PC-3 (cell line): ENCODE results near the gene MOB1B. TPM values are rescaled to one million over a fixed set of nuclear protein-coding genes. Genes with fewer than 3 reads are reported as not detected.
"Not testable (repeated sequence)": the region's sequence is repeated elsewhere in the genome, so short reads cannot be mapped to it uniquely, and the experiment has no call there.

ENCODE experiments used
- ATAC-seq: fragments of 200-7000 bp; cut with Tn5 transposase; 2 replicates; pipeline ENCODE4 v1.9.1; 2020; ENCODE audit warnings: mild to moderate bottlenecking, moderate library complexity
- BruUV-seq: library from RNA; stranded (reverse); fragments of 400-500 nt; replicated peaks from 2 replicates; lab custom pipeline; 2021; lab: Mats Ljungman, UMichigan
- CTCF ChIA-PET: fragments of 300-600 bp; sonication (Branson Sonifier 250); formaldehyde crosslinking; loops from one replicate; lab custom pipeline; 2022; ENCODE audit warnings: antibody characterized with exemption; lab: Charles Lee
- POLR2A ChIA-PET: fragments of 300-600 bp; sonication (Branson Sonifier 250); formaldehyde crosslinking; loops from one replicate; lab custom pipeline; 2022; ENCODE audit warnings: antibody characterized with exemption; ENCODE audit not compliant: unreplicated experiment; lab: Charles Lee
- DNase-seq: peaks from one replicate; pipeline ENCODE4 v3.0.0-alpha.2; 2015
- H2AFZ ChIP-seq: fragments of 300-600 bp; sonication (generic); 2 replicates; pipeline ENCODE4 v1.6.0; 2016; ENCODE audit warnings: antibody characterized with exemption, low read length
- H3F3A ChIP-seq: fragments of 300-600 bp; sonication (generic); one replicate; pipeline ENCODE4 v1.6.0; 2017; ENCODE audit warnings: antibody characterized with exemption, low read length, control low read depth, mild to moderate bottlenecking; ENCODE audit not compliant: unreplicated experiment
- H3K27ac ChIP-seq: fragments of 300-600 bp; sonication (generic); 2 replicates; pipeline ENCODE4 v1.5.1; 2016; ENCODE audit warnings: mild to moderate bottlenecking, low read length
- H3K27me3 ChIP-seq: fragments of 300-600 bp; sonication (generic); 2 replicates; pipeline ENCODE4 v1.6.1; 2016; ENCODE audit warnings: low read length, mixed read lengths
- H3K36me3 ChIP-seq: fragments of 300-600 bp; sonication (generic); 2 replicates; pipeline ENCODE4 v1.6.1; 2016; ENCODE audit warnings: low read depth, mixed run types, low read length, mixed read lengths
- H3K4me1 ChIP-seq: fragments of 300-600 bp; sonication (generic); 2 replicates; pipeline ENCODE4 v1.5.1; 2016; ENCODE audit warnings: low read length; ENCODE audit not compliant: insufficient read depth
- H3K4me2 ChIP-seq: fragments of 300-600 bp; sonication (generic); 2 replicates; pipeline ENCODE4 v1.6.0; 2016; ENCODE audit warnings: low read length
- H3K4me3 ChIP-seq: fragments of 300-600 bp; sonication (generic); 2 replicates; pipeline ENCODE4 v1.5.1; 2016; ENCODE audit warnings: mild to moderate bottlenecking, low read length, mixed read lengths
- H3K79me2 ChIP-seq: fragments of 300-600 bp; sonication (generic); 2 replicates; pipeline ENCODE4 v1.6.1; 2017; ENCODE audit warnings: low read length, mixed read lengths
- H3K9ac ChIP-seq: fragments of 300-600 bp; sonication (generic); 2 replicates; pipeline ENCODE4 v1.6.0; 2016; ENCODE audit warnings: mild to moderate bottlenecking, low read length
- H3K9me2 ChIP-seq: fragments of 300-600 bp; sonication (generic); replicated peaks from 2 replicates; pipeline ENCODE4 v1.6.1; 2016; ENCODE audit warnings: mixed run types, low read length, mixed read lengths
- H3K9me3 ChIP-seq: fragments of 300-600 bp; sonication (generic); 2 replicates; pipeline ENCODE4 v1.6.1; 2016; ENCODE audit warnings: low read length, mixed read lengths
- H4K20me1 ChIP-seq: fragments of 300-600 bp; sonication (generic); 2 replicates; pipeline ENCODE4 v1.6.1; 2016; ENCODE audit warnings: low read length, mixed read lengths
- CTCF ChIP-seq: fragments of 300-600 bp; sonication (generic); conservative IDR thresholded peaks from 2 replicates; pipeline ENCODE4 v1.5.1; 2017; ENCODE audit warnings: antibody characterized with exemption, low read depth, mild to moderate bottlenecking, low read length
- EZH2 ChIP-seq: fragments of 300-600 bp; sonication (generic); IDR thresholded peaks from one replicate; pipeline ENCODE4 v1.6.1; 2017; ENCODE audit warnings: antibody characterized with exemption, mild to moderate bottlenecking, low read length; ENCODE audit not compliant: unreplicated experiment
- EZH2phosphoT487 ChIP-seq: fragments of 300-600 bp; sonication (generic); IDR thresholded peaks from 2 replicates; pipeline ENCODE4 v1.6.1; 2018; ENCODE audit warnings: mild to moderate bottlenecking, antibody characterized with exemption, low read length, borderline replicate concordance
- intact Hi-C: fragments of 100-400 bp; cut with micrococcal nuclease; formaldehyde crosslinking; loops from 2 replicates; pipeline ENCODE4 v1.9.0; 2023
- total RNA-seq: library from RNA; depleted of rRNA; stranded (reverse); fragments of >200 nt; gene quantifications from 2 replicates; pipeline ENCODE4 v1.2.3, GENCODE V29; 2014

Gene MOB1B
- total RNA-seq, 1 experiment from 2014 or later, result 11.4 TPM

DNA sequence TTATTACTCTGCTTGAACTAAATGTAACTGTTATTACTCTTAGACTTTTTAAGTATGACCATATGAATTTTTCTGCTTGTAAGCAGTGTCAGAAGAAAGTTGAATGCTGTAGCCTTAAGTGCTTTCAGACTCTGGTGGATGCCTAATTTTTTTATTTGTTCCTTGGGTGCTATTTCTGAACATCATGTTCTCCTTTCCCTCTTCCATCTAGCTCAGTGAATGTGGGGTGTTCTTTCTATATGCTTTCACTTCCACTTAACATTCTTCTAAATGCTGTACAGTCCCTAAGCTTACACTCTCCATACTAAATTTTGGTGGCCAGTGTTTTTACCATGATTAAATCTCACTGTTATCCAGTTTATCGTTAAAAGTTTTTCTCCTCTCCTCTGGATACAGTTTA, 94.9 kb downstream of the MOB1B start:
- Histone ChIP-seq H3K9ac (no peak overlapping the region), H3K9me3 (no peaks in the 10 kb centered on the region), H3K9me2 (no peaks in the 10 kb centered on the region), H3K79me2 (peaks cover 66% of the 10 kb centered on the region), H3K4me1 (peaks cover 31% of the 10 kb centered on the region), H3F3A (no peaks in the 10 kb centered on the region), H3K4me3 (no peak overlapping the region), H3K4me2 (peak overlapping the region; percentile 89), H3K36me3 (peaks cover 10% of the 10 kb centered on the region), H3K27me3 (no peaks in the 10 kb centered on the region), H4K20me1 (no peaks in the 10 kb centered on the region), H3K27ac (no peak overlapping the region), H2AFZ (no peak overlapping the region)
- BruUV-seq, result no TSS peak
- ChIA-PET POLR2A (interaction anchor here (0.8 kb wide), 1 partner anchor 1154 kb away, joined by 3 read pairs; no protein-coding TSS in a partner anchor), CTCF (interaction anchor here (0.5 kb wide), 1 partner anchor 95 kb away, joined by 5 read pairs; no protein-coding TSS in a partner anchor)
- ATAC-seq (no peak), DNase-seq (no peak)
- intact Hi-C loops, result no loop called here
- no peak for TF ChIP-seq EZH2phosphoT487
- TF ChIP-seq CTCF, result no peak
- TF ChIP-seq EZH2, result no peak

DNA sequence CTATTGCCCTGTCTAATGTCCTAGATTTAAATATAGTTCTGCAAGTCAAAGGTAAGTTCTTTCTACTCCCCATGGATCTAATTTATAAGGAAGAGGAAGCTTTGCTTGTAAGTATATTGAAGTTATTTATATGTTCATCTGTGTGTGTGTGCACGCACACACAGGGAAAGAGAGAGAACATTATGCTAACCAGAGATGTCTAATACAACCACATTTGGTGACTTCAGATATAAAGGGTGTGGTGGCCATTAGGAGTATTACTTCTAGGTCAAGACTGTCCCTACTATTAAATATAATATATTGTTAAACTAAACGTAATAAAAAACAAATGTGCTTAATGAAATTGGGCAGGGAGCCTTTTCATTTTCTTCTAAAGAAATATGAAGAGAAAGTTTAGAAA, 95.4 kb downstream of the MOB1B start:
- H2AFZ ChIP-seq, result no peak overlapping the region
- H3K9me2 ChIP-seq, result no peaks in the 10 kb centered on the region
- no peaks in the 10 kb centered on the region for H4K20me1 ChIP-seq
- ATAC-seq, result no peak
- no peak overlapping the region for H3K27ac ChIP-seq
- H3K27me3 ChIP-seq, result no peaks in the 10 kb centered on the region
- DNase-seq, result no peak
- H3K4me2 ChIP-seq, result peak overlapping the region; percentile 89; the same call in 1 of the 2 replicates
- POLR2A ChIA-PET, result interaction anchor here (0.8 kb wide), 1 partner anchor 1153 kb away, joined by 3 read pairs; no protein-coding TSS in a partner anchor
- BruUV-seq, result no TSS peak
- H3K79me2 ChIP-seq, result peaks cover 71% of the 10 kb centered on the region
- H3K36me3 ChIP-seq, result peaks cover 10% of the 10 kb centered on the region
- no peaks in the 10 kb centered on the region for H3K9me3 ChIP-seq
- peaks cover 29% of the 10 kb centered on the region for H3K4me1 ChIP-seq
- no peaks in the 10 kb centered on the region for H3F3A ChIP-seq
- intact Hi-C loops, result no loop called here
- TF ChIP-seq EZH2, result no peak
- TF ChIP-seq EZH2phosphoT487, result no peak
- TF ChIP-seq CTCF, result no peak
- no peak overlapping the region for H3K4me3 ChIP-seq
- CTCF ChIA-PET, result interaction anchor here (0.5 to 0.7 kb wide), 2 partner anchors 12 to 1013 kb away, joined by 3 to 6 read pairs; no protein-coding TSS in a partner anchor
- H3K9ac ChIP-seq, result no peak overlapping the region

DNA sequence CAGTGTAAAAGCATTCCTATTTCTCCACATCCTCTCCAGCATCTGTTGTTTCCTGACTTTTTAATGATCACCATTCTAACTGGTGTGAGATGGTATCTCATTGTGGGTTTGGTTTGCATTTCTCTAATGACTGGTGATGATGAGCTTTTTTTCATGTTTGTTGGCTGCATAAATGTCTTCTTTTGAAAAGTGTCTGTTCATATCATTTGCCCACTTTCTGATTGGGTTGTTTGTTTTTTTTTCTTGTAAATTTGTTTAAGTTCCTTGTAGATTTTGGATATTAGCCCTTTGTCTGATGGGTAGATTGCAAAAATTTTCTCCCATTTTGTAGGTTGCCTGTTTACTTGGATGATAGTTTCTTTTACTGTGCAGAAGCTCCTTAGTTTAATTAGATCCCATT, 97.5 kb downstream of the MOB1B start:
- BruUV-seq, DNase-seq, H3K4me2 ChIP-seq, H2AFZ ChIP-seq, H3K27me3 ChIP-seq, H3K9me2 ChIP-seq, POLR2A ChIA-PET, H4K20me1 ChIP-seq, H3K27ac ChIP-seq, H3K9me3 ChIP-seq, H3F3A ChIP-seq, H3K4me3 ChIP-seq, CTCF ChIA-PET, ATAC-seq, intact Hi-C loops, H3K9ac ChIP-seq: not testable (repeated sequence)
- Histone ChIP-seq H3K4me1 (peaks cover 19% of the 10 kb centered on the region), H3K36me3 (peaks cover 10% of the 10 kb centered on the region), H3K79me2 (peaks cover 77% of the 10 kb centered on the region)

DNA sequence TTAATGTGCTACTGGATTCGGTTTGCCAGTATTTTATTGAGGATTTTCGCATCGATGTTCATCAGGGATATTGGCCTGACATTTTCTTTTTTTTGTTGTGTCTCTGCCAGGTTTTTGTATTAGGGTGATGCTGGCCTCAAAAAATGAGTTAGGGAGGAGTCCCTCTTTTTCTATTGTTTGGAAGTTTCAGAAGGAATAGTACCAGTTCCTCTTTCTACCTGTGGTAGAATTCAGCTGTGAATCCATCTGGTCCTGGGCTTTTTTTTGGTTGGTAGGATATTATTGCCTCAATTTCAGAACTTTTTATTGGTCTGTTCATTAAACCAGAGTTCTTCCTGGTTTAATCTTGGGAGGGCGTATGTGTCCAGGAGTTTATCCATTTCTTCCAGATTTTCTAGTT, 99.2 kb downstream of the MOB1B start:
- H3F3A ChIP-seq, ATAC-seq, H4K20me1 ChIP-seq, DNase-seq, H2AFZ ChIP-seq, H3K27ac ChIP-seq, H3K4me3 ChIP-seq, H3K9me3 ChIP-seq, H3K9me2 ChIP-seq, H3K4me2 ChIP-seq, H3K9ac ChIP-seq, CTCF ChIA-PET, H3K27me3 ChIP-seq, BruUV-seq, intact Hi-C loops: not testable (repeated sequence)
- Histone ChIP-seq H3K36me3 (peaks cover 10% of the 10 kb centered on the region), H3K79me2 (peaks cover 63% of the 10 kb centered on the region), H3K4me1 (peaks cover 10% of the 10 kb centered on the region)
- POLR2A ChIA-PET, result interaction anchor here (0.7 kb wide), 1 partner anchor 700 kb away, joined by 3 read pairs; no protein-coding TSS in a partner anchor
